ENCODE data around the gene PHF8. TPM values are rescaled to one million over a fixed set of nuclear protein-coding genes. Genes with fewer than 3 reads are reported as not detected.

The PHF8 gene
- total and polyA plus RNA-seq, 4 donors = 12.3 to 59.7 (median 16.1) TPM

DNA sequence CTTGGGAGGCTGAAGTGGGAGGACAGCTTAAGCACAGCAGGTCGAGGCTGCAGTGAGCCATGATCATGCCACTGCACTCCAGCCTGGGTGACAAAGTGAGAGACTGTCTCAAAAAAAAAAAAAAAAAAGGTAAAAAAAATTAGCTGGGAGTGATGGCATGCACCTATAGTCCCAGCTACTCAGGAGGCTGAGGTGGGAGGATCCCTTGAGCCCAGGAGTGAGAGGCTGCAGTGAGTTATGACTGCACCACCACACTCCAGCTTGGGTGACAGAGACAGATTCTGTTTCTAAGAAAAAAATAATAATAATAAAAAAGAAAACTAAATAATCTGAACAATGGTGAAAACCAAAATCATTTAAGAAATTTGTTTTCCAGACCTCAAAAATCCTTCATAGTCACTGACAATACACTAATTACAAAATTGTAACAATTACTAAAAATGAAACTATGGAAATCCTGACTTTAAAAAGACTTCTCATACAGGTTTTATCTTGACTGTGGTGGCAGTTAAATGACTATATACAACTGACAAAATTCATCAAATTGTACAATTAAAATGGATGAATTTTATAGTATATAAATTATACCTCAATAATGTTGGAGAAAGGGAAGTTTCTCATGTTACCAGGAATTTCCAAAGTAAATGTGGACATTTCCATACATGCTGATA, 31.3 kb downstream of the PHF8 start:
- Histone ChIP-seq H3K9ac (ENCODE audit: low read depth in 1 of 2, low read length in 2 of 2) (no peak overlapping the region), H3K27ac (ENCODE audit: low read depth in 1 of 2, low read length in 2 of 2) (no peak overlapping the region), H3K9me3 (ENCODE audit: control insufficient read depth in 4 of 4, low read length in 3 of 4) (no peaks in the 10 kb centered on the region), H3K4me3 (ENCODE audit: low read depth in 1 of 3, low read length in 3 of 3) (no peak overlapping the region), H3K27me3 (ENCODE audit: control insufficient read depth in 4 of 4, insufficient read depth in 4 of 4, low read length in 3 of 4) (no peaks in the 10 kb centered on the region), H3K4me1 (ENCODE audit: control insufficient read depth in 4 of 4, insufficient read depth in 4 of 4, low read length in 3 of 4) (no peaks in the 10 kb centered on the region), H3K36me3 (ENCODE audit: control insufficient read depth in 4 of 4, insufficient read depth in 3 of 4, low read depth in 1 of 4, low read length in 3 of 4) (peaks cover 13 to 29% (median 18%) of the 10 kb centered on the region in 4 donors)
- no peak for DNase-seq (ENCODE audit: low spot score)
- 95% methylated on average over 1 of the region's 1 CpG for WGBS
- TF ChIP-seq RXRA (IDR thresholded peaks at IDR 0.05) (no peak), FOXA1 (IDR thresholded peaks at IDR 0.05) (no peak), SP1 (IDR thresholded peaks at IDR 0.05) (no peak)
- TF ChIP-seq, protein P1, sequence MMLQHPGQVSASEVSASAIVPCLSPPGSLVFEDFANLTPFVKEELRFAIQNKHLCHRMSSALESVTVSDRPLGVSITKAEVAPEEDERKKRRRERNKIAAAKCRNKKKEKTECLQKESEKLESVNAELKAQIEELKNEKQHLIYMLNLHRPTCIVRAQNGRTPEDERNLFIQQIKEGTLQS (IDR thresholded peaks at IDR 0.05) = no peak

DNA sequence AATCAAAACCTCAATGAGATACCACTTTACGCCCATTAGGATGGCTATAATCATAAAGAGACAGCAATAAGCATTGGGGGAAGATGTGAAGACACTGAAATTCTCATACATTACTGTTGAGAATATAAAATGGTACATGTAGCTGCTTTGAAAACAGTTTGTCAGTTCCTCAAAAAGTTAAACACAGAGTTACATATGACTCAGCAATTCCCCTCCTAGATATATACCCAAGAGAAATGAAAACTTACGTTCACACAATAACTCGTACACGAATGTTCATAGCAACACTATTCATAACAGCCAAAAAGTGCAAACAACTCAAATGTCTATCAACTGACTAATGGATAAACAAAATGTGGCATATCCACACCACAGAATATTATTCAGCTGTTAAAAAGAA, 36.6 kb downstream of the PHF8 start:
- 81% methylated on average over 4 of the region's 4 CpGs for WGBS
- Histone ChIP-seq H3K4me1 (ENCODE audit: control insufficient read depth in 4 of 4, insufficient read depth in 4 of 4, low read length in 3 of 4) (peaks cover 0 to 2% (median under 1%) of the 10 kb centered on the region in 4 donors), H3K4me3 (ENCODE audit: low read depth in 1 of 3, low read length in 3 of 3) (no peak overlapping the region), H3K9me3 (ENCODE audit: control insufficient read depth in 4 of 4, low read length in 3 of 4) (no peaks in the 10 kb centered on the region), H3K27me3 (ENCODE audit: control insufficient read depth in 4 of 4, insufficient read depth in 4 of 4, low read length in 3 of 4) (no peaks in the 10 kb centered on the region), H3K9ac (ENCODE audit: low read depth in 1 of 2, low read length in 2 of 2) (no peak overlapping the region), H3K36me3 (ENCODE audit: control insufficient read depth in 4 of 4, insufficient read depth in 3 of 4, low read depth in 1 of 4, low read length in 3 of 4) (peaks cover 2 to 7% (median 5%) of the 10 kb centered on the region in 4 donors), H3K27ac (ENCODE audit: low read depth in 1 of 2, low read length in 2 of 2) (no peak overlapping the region)
- no peak for DNase-seq (ENCODE audit: low spot score)
- TF ChIP-seq, protein P2, sequence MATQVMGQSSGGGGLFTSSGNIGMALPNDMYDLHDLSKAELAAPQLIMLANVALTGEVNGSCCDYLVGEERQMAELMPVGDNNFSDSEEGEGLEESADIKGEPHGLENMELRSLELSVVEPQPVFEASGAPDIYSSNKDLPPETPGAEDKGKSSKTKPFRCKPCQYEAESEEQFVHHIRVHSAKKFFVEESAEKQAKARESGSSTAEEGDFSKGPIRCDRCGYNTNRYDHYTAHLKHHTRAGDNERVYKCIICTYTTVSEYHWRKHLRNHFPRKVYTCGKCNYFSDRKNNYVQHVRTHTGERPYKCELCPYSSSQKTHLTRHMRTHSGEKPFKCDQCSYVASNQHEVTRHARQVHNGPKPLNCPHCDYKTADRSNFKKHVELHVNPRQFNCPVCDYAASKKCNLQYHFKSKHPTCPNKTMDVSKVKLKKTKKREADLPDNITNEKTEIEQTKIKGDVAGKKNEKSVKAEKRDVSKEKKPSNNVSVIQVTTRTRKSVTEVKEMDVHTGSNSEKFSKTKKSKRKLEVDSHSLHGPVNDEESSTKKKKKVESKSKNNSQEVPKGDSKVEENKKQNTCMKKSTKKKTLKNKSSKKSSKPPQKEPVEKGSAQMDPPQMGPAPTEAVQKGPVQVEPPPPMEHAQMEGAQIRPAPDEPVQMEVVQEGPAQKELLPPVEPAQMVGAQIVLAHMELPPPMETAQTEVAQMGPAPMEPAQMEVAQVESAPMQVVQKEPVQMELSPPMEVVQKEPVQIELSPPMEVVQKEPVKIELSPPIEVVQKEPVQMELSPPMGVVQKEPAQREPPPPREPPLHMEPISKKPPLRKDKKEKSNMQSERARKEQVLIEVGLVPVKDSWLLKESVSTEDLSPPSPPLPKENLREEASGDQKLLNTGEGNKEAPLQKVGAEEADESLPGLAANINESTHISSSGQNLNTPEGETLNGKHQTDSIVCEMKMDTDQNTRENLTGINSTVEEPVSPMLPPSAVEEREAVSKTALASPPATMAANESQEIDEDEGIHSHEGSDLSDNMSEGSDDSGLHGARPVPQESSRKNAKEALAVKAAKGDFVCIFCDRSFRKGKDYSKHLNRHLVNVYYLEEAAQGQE (IDR thresholded peaks at IDR 0.05) = no peak
- TF ChIP-seq EGR1 (IDR thresholded peaks at IDR 0.05; ENCODE audit: low read depth in 2 of 2) (no peak), HNF4A (conservative IDR thresholded peaks at IDR 0.05) (no peak), GABPA (IDR thresholded peaks at IDR 0.05 in 1 of 2, conservative IDR thresholded peaks at IDR 0.05 in 1 of 2) (no peak), FOXA1 (IDR thresholded peaks at IDR 0.05) (no peak), TAF1 (conservative IDR thresholded peaks at IDR 0.05) (no peak), HNF4G (IDR thresholded peaks at IDR 0.05) (no peak), FOXA2 (IDR thresholded peaks at IDR 0.05) (no peak)

DNA sequence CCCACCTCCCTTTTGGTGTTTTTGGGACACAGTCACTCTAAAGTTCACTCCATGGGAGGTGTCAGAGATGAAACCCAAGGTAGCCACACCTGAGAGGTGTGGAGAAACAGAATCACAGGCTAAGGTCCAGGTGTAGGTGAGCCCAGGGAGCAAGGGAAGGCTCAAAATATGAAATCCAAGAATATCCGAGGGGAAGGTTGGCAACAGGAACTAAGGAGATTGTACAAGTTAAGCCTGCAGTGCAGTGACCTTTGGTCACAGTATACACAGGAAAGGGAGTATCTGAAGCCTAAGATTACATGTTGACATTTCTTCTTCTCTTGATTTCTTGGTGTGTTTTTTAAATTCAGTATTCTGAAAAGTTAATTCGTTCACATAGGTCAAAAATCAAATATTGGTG, 46.5 kb downstream of the PHF8 start:
- Histone ChIP-seq H3K4me3 (ENCODE audit: low read depth in 1 of 3, low read length in 3 of 3) (no peak overlapping the region), H3K4me1 (ENCODE audit: control insufficient read depth in 4 of 4, insufficient read depth in 4 of 4, low read length in 3 of 4) (peaks cover 0 to 4% (median 0%) of the 10 kb centered on the region in 4 donors), H3K9me3 (ENCODE audit: control insufficient read depth in 4 of 4, low read length in 3 of 4) (no peaks in the 10 kb centered on the region), H3K9ac (ENCODE audit: low read depth in 1 of 2, low read length in 2 of 2) (no peak overlapping the region), H3K36me3 (ENCODE audit: control insufficient read depth in 4 of 4, insufficient read depth in 3 of 4, low read depth in 1 of 4, low read length in 3 of 4) (peaks cover 6 to 64% (median 41%) of the 10 kb centered on the region in 4 donors), H3K27me3 (ENCODE audit: control insufficient read depth in 4 of 4, insufficient read depth in 4 of 4, low read length in 3 of 4) (peaks cover 0 to 3% (median 0%) of the 10 kb centered on the region in 4 donors), H3K27ac (ENCODE audit: low read depth in 1 of 2, low read length in 2 of 2) (no peak overlapping the region)
- 90% methylated on average over 2 of the region's 2 CpGs for WGBS
- DNase-seq (ENCODE audit: low spot score) = no peak
- TF ChIP-seq FOXA1 (IDR thresholded peaks at IDR 0.05) (no peak), GABPA (IDR thresholded peaks at IDR 0.05 in 1 of 2, conservative IDR thresholded peaks at IDR 0.05 in 1 of 2) (no peak), TAF1 (conservative IDR thresholded peaks at IDR 0.05) (no peak), SP1 (IDR thresholded peaks at IDR 0.05) (no peak), YY1 (IDR thresholded peaks at IDR 0.05) (no peak), JUND (IDR thresholded peaks at IDR 0.05) (no peak), NR2F2 (IDR thresholded peaks at IDR 0.05) (no peak), EGR1 (IDR thresholded peaks at IDR 0.05; ENCODE audit: low read depth in 2 of 2) (no peak), FOXA2 (IDR thresholded peaks at IDR 0.05) (no peak), RAD21 (IDR thresholded peaks at IDR 0.05) (no peak), HNF4A (conservative IDR thresholded peaks at IDR 0.05) (no peak)
- TF ChIP-seq, protein P3, sequence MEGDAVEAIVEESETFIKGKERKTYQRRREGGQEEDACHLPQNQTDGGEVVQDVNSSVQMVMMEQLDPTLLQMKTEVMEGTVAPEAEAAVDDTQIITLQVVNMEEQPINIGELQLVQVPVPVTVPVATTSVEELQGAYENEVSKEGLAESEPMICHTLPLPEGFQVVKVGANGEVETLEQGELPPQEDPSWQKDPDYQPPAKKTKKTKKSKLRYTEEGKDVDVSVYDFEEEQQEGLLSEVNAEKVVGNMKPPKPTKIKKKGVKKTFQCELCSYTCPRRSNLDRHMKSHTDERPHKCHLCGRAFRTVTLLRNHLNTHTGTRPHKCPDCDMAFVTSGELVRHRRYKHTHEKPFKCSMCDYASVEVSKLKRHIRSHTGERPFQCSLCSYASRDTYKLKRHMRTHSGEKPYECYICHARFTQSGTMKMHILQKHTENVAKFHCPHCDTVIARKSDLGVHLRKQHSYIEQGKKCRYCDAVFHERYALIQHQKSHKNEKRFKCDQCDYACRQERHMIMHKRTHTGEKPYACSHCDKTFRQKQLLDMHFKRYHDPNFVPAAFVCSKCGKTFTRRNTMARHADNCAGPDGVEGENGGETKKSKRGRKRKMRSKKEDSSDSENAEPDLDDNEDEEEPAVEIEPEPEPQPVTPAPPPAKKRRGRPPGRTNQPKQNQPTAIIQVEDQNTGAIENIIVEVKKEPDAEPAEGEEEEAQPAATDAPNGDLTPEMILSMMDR (IDR thresholded peaks at IDR 0.05; ENCODE audit: low read depth, low read length, missing input control) = no peak
- TF ChIP-seq, protein P1 (IDR thresholded peaks at IDR 0.05) = no peak
- TF ChIP-seq, protein P4, sequence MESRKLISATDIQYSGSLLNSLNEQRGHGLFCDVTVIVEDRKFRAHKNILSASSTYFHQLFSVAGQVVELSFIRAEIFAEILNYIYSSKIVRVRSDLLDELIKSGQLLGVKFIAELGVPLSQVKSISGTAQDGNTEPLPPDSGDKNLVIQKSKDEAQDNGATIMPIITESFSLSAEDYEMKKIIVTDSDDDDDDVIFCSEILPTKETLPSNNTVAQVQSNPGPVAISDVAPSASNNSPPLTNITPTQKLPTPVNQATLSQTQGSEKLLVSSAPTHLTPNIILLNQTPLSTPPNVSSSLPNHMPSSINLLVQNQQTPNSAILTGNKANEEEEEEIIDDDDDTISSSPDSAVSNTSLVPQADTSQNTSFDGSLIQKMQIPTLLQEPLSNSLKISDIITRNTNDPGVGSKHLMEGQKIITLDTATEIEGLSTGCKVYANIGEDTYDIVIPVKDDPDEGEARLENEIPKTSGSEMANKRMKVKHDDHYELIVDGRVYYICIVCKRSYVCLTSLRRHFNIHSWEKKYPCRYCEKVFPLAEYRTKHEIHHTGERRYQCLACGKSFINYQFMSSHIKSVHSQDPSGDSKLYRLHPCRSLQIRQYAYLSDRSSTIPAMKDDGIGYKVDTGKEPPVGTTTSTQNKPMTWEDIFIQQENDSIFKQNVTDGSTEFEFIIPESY (IDR thresholded peaks at IDR 0.05) = no peak
- TF ChIP-seq, protein P5, sequence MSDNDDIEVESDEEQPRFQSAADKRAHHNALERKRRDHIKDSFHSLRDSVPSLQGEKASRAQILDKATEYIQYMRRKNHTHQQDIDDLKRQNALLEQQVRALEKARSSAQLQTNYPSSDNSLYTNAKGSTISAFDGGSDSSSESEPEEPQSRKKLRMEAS (IDR thresholded peaks at IDR 0.05) = no peak

Data from liver (tissue), 9 donors.